Fibroblast of lung (primary cell): ENCODE measurements around the gene GCLM. TPM values are rescaled to one million over a fixed set of nuclear protein-coding genes. Genes with fewer than 3 reads are reported as not detected.

Experiments
- DNase-seq, 2 donors: peaks; one replicate each; pipeline versions ENCODE4 v3.0.0 to v3.0.0-alpha.2; 2010; ENCODE audit warnings: low read depth in 2 of 2
- H2AFZ ChIP-seq: 2 replicates; pipeline ENCODE4 v1.5.1; 2012; ENCODE audit warnings: low read length, control low read depth, inconsistent platforms
- H3K27ac ChIP-seq: 2 replicates; pipeline ENCODE4 v1.5.1; 2011; ENCODE audit warnings: low read length, control low read depth; ENCODE audit not compliant: insufficient read depth
- H3K27me3 ChIP-seq: 2 replicates; pipeline ENCODE4 v1.5.1; 2011; ENCODE audit warnings: mild to moderate bottlenecking, low read length; ENCODE audit not compliant: control insufficient read depth, insufficient read depth
- H3K36me3 ChIP-seq: 2 replicates; pipeline ENCODE4 v1.5.1; 2011; ENCODE audit warnings: low read length; ENCODE audit not compliant: control insufficient read depth, insufficient read depth
- H3K4me1 ChIP-seq: 2 replicates; pipeline ENCODE4 v1.5.1; 2011; ENCODE audit warnings: low read length; ENCODE audit not compliant: control insufficient read depth, insufficient read depth; ENCODE audit errors: extremely low read depth
- H3K4me2 ChIP-seq: 2 replicates; pipeline ENCODE4 v1.5.1; 2011; ENCODE audit warnings: low read length, control low read depth; ENCODE audit not compliant: insufficient read depth; ENCODE audit errors: extremely low read depth
- H3K4me3 ChIP-seq, 4 experiments: fragments of 200-600 bp in 1 of 4; sonication (generic) in 1 of 4; replicated peaks in 1 of 4; 2 replicates each; pipeline ENCODE4 v1.5.1; 2011 to 2016; ENCODE audit warnings: low read length in 4 of 4, low read depth in 3 of 4, mild to moderate bottlenecking in 3 of 4, control low read depth in 2 of 4, inconsistent platforms in 1 of 4, mixed read lengths in 1 of 4; ENCODE audit not compliant: insufficient read depth in 1 of 4; ENCODE audit errors: control extremely low read depth in 1 of 4
- H3K79me2 ChIP-seq: 2 replicates; pipeline ENCODE4 v1.5.1; 2012; ENCODE audit warnings: mild to moderate bottlenecking, low read length, inconsistent platforms; ENCODE audit not compliant: control insufficient read depth, insufficient read depth
- H3K9ac ChIP-seq: 2 replicates; pipeline ENCODE4 v1.5.1; 2011; ENCODE audit warnings: mild to moderate bottlenecking, low read length, control low read depth; ENCODE audit not compliant: insufficient read depth
- H3K9me3 ChIP-seq: 2 replicates; pipeline ENCODE4 v1.5.1; 2012; ENCODE audit warnings: low read depth, low read length; ENCODE audit not compliant: control insufficient read depth, insufficient read depth
- H4K20me1 ChIP-seq: 2 replicates; pipeline ENCODE4 v1.5.1; 2011; ENCODE audit warnings: low read length; ENCODE audit not compliant: control insufficient read depth, insufficient read depth; ENCODE audit errors: extremely low read depth
- CTCF ChIP-seq, 2 donors: IDR thresholded peaks in 1 of 2; conservative IDR thresholded peaks in 1 of 2; 1 replicate in 1 of 2; 2 replicates in 1 of 2; pipeline ENCODE4 v1.5.1; 2011 to 2012; ENCODE audit warnings: low read length in 2 of 2, control low read depth in 1 of 2, inconsistent platforms in 1 of 2, low read depth in 1 of 2, mild to moderate bottlenecking in 1 of 2
- EZH2 ChIP-seq: IDR thresholded peaks from 2 replicates; pipeline ENCODE4 v1.5.1; 2012; ENCODE audit warnings: low read length, control low read depth, mild to moderate bottlenecking; ENCODE audit errors: missing control alignments
- polyA plus RNA-seq, 2 donors: library from polyadenylated mRNA; depleted of rRNA in 1 of 2; stranded (reverse) in 1 of 2; unstranded in 1 of 2; fragments of >200 nt; gene quantifications; 2 replicates each; pipeline ENCODE4 v1.2.1, GENCODE V29; 2011 to 2012; ENCODE audit warnings: missing spikeins in 1 of 2
- total RNA-seq: library from RNA; depleted of rRNA; stranded (reverse); fragments of >200 nt; gene quantifications from 2 replicates; pipeline ENCODE4 v1.2.1, GENCODE V29; 2014

The GCLM gene
- total and polyA plus RNA-seq, 2 donors (not counting 1 experiment from before 2014, with no cell fraction given) = 28.6 to 45.4 TPM

- Histone ChIP-seq H4K20me1 (no peaks in the 10 kb centered on the region), H3K9ac (no peak overlapping the region), H3K4me2 (no peak overlapping the region), H2AFZ (no peak overlapping the region), H3K27me3 (no peaks in the 10 kb centered on the region), H3K79me2 (peaks cover 20% of the 10 kb centered on the region), H3K36me3 (peaks cover 2% of the 10 kb centered on the region), H3K27ac (no peak overlapping the region), H3K4me3 (no peak overlapping the region), H3K9me3 (no peaks in the 10 kb centered on the region), H3K4me1 (peaks cover 3% of the 10 kb centered on the region)
- DNase-seq = no peak
- TF ChIP-seq CTCF (conservative IDR thresholded peaks at IDR 0.05 in 1 of 2, IDR thresholded peaks at IDR 0.05 in 1 of 2; ENCODE audit: low read depth in 1 of 2, low read length in 2 of 2) (no peak), EZH2 (no peak)
Observed at GRCh38 chr1:93900723-93901504, 8.3 kb downstream of the GCLM start.

- Histone ChIP-seq H3K4me1 (no peaks in the 10 kb centered on the region), H4K20me1 (no peaks in the 10 kb centered on the region), H2AFZ (no peak overlapping the region), H3K36me3 (peaks cover 4% of the 10 kb centered on the region), H3K4me3 (no peak overlapping the region), H3K4me2 (no peak overlapping the region), H3K27me3 (no peaks in the 10 kb centered on the region), H3K27ac (no peak overlapping the region), H3K79me2 (peaks cover 10% of the 10 kb centered on the region), H3K9me3 (no peaks in the 10 kb centered on the region), H3K9ac (no peak overlapping the region)
- DNase-seq = no peak
- TF ChIP-seq EZH2 = no peak
- no peak for TF ChIP-seq CTCF (conservative IDR thresholded peaks at IDR 0.05 in 1 of 2, IDR thresholded peaks at IDR 0.05 in 1 of 2; ENCODE audit: low read depth in 1 of 2, low read length in 2 of 2)
Observed at GRCh38 chr1:93899543-93900207, 9.6 kb downstream of the GCLM start.

- H2AFZ ChIP-seq = no peak overlapping the region
- H3K9ac ChIP-seq = no peak overlapping the region
- peaks cover 5% of the 10 kb centered on the region for H3K36me3 ChIP-seq
- DNase-seq = peak in 1 of 2 donors; percentile 31
- H3K27me3 ChIP-seq = no peaks in the 10 kb centered on the region
- H3K4me1 ChIP-seq = no peaks in the 10 kb centered on the region
- H3K9me3 ChIP-seq = no peaks in the 10 kb centered on the region
- H3K27ac ChIP-seq = no peak overlapping the region
- H3K4me3 ChIP-seq = no peak overlapping the region
- H4K20me1 ChIP-seq = no peaks in the 10 kb centered on the region
- no peak for TF ChIP-seq CTCF (conservative IDR thresholded peaks at IDR 0.05 in 1 of 2, IDR thresholded peaks at IDR 0.05 in 1 of 2; ENCODE audit: low read depth in 1 of 2, low read length in 2 of 2)
- TF ChIP-seq EZH2 = no peak
- no peaks in the 10 kb centered on the region for H3K79me2 ChIP-seq
- no peak overlapping the region for H3K4me2 ChIP-seq
Observed at GRCh38 chr1:93888900-93889299, 20.3 kb downstream of the GCLM start.
